Measurements from ENCODE around the gene SLC16A4.

The SLC16A4 gene

GRCh38 chr1:110350360-110350759 is 40.5 kb downstream of the SLC16A4 start:
- no peak for DNase-seq

- no peak for DNase-seq
These were observed 42.1 kb downstream of the SLC16A4 start for GRCh38 chr1:110348771-110349170.

GRCh38 chr1:110348050-110348449 is 42.8 kb downstream of the SLC16A4 start:
- no peak for DNase-seq

GRCh38 chr1:110347182-110347893 is 43.5 kb downstream of the SLC16A4 start:
- no peak for DNase-seq

GRCh38 chr1:110346690-110347089 is 44.1 kb downstream of the SLC16A4 start:
- DNase-seq: no peak

GRCh38 chr1:110345480-110345879 is 45.3 kb downstream of the SLC16A4 start:
- DNase-seq: no peak

- DNase-seq: no peak
These were observed 46.7 kb downstream of the SLC16A4 start for GRCh38 chr1:110344152-110344551.

- DNase-seq: no peak
These were observed 47.6 kb downstream of the SLC16A4 start for GRCh38 chr1:110343249-110343648.

- DNase-seq: no peak
These were observed 48.9 kb downstream of the SLC16A4 start for GRCh38 chr1:110341872-110342331.

- peak; percentile 33 for DNase-seq
These were observed 49.5 kb downstream of the SLC16A4 start for GRCh38 chr1:110341146-110341871.

- DNase-seq: no peak
These were observed 50.7 kb downstream of the SLC16A4 start for GRCh38 chr1:110340207-110340468.

- DNase-seq: no peak
These were observed 51.2 kb downstream of the SLC16A4 start for GRCh38 chr1:110339407-110340206.

GRCh38 chr1:110338886-110339406 is 51.9 kb downstream of the SLC16A4 start, which contains the start of gene RBM15:
Gene RBM15, plus strand, starts transcription at chr1:110339377. Its CDS starts 29 bp downstream, at chr1:110339406.
- peak; percentile 100 for DNase-seq

- no peak for DNase-seq
These were observed 52.4 kb downstream of the SLC16A4 start for GRCh38 chr1:110338309-110338885.

GRCh38 chr1:110337704-110338308 is 53.0 kb downstream of the SLC16A4 start:
- peak; percentile 85 for DNase-seq

GRCh38 chr1:110336300-110337039 is 54.4 kb downstream of the SLC16A4 start:
- DNase-seq: no peak

GRCh38 chr1:110335265-110335664 is 55.6 kb downstream of the SLC16A4 start:
- no peak for DNase-seq

GRCh38 chr1:110328700-110329099 is 62.1 kb downstream of the SLC16A4 start:
- no peak for DNase-seq

GRCh38 chr1:110328274-110328673 is 62.6 kb downstream of the SLC16A4 start:
- DNase-seq: no peak

GRCh38 chr1:110326826-110327225 is 64.0 kb downstream of the SLC16A4 start:
- DNase-seq: no peak

GRCh38 chr1:110324667-110325066 is 66.2 kb downstream of the SLC16A4 start:
- DNase-seq: no peak

- DNase-seq: no peak
These were observed 69.0 kb downstream of the SLC16A4 start for GRCh38 chr1:110321846-110322245.
